ENCODE results near the gene CCSER2.
"Not testable (repeated sequence)": the region's sequence is repeated elsewhere in the genome, so short reads cannot be mapped to it uniquely, and the experiment has no call there.

CCSER2 gene

DNA sequence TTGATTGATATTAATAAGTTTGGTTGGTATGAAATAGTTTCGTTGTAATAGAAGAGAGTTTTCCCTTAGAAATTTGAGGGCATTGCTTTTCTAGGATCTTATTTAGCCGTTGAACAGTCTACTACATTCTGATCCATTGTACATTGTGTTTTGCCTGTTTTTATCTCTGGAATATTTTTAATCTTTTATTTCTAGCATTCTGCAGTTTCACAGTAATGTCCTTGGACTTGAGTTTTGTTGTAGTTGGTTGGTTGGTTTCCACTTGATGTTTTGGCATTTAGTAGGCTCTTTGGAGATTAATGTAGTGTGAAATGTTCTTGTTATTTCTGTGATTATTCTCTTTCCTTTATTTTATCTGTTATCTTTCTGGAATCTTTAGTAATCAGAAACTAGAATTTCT is 112.4 kb downstream of the CCSER2 start:
- no peak for DNase-seq (ENCODE audit: insufficient read length, low spot score)
- no peak for FAIRE-seq

DNA sequence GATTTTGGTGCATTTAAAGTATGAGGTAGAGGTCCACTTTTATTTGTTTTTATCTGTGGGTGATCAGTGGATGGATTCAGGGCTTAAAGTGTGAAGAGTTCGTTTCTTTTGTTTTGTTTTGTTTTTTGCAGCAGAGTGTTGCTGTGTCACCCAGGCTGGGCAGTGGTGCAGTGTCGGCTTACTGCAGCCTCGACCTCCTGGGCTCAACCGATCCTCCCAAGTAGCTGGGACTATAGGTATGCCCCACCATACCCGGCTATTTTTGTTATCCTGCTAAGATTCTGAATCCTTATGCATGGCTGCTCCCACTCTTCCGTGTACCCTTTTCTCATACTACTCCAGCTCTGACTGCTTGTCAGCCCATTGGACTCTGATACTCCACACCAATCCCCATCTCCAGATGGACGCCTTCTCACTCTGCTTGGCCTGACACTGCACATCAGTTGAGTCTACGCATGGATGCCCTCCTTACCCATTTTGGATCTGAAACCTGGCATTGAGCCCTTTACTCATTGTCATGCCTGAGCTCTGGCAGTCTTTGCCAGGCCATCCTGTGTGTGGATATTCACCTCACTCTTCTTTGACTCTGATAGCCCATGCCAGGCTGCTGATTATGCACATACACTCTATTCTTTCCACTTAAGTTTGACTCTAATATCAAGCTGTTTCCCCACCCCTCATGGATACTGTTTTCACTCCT is 119.5 kb downstream of the CCSER2 start:
- FAIRE-seq (no peak), DNase-seq (ENCODE audit: insufficient read length, low spot score) (no peak)

DNA sequence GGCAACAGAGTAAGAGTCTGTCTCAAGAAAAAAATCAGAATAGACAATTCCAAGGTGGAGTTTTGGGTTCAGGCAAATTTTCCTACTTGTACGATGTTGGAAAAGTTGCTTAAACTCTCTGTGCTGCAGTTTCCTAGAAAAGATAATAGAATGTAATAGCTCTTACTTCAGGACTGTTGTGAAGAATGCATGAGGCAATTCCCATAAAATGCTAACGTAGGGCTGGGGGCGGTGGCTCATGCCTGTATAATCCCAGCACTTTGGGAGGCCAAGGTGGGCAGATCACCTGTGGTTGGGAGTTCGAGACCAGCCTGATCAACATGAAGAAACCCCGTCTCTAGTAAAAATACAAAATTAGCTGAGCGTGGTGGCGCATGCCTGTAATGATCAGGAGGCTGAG is 121.0 kb downstream of the CCSER2 start:
- not testable (repeated sequence) for FAIRE-seq; DNase-seq (ENCODE audit: insufficient read length, low spot score)

DNA sequence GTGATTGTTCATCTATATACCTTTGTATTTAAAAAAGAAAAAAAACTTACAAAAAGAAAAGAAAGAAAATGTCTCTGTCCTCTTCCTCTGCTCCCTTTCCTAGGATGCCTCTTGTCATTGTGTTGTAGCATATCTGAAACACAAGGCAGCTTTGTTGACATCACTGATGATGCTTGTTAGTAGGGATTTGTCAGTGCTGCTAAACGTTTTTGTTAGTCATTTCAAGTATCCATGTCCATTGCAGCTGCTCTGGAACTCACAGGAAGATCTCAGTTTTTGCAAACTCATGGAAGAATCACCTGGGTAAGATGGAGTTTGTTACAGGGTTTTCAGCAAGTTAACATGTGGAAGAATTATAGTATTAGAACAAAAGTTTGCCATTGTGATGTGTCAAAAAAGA is 123.6 kb downstream of the CCSER2 start:
- FAIRE-seq (no peak), DNase-seq (ENCODE audit: insufficient read length, low spot score) (no peak)

DNA sequence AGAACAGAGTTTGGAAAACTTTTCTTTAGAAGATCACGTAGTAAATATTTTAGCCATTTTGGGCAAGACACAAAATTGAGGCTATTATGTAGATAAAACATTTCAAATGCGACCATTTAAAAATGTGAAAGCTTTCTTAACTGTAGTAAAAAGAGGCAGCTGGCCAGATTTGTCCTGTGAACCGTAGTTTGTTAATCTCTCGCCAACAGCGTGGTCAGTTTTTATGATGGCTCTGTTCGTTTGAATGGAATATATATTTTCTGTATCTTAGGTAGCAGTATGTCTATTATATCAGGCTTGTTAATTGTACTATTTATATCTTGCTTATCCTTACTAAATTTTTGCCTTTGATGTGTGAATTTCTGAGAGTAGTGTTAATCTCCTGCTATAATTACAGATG is 124.9 kb downstream of the CCSER2 start:
- DNase-seq (ENCODE audit: insufficient read length, low spot score) (no peak), FAIRE-seq (no peak)

DNA sequence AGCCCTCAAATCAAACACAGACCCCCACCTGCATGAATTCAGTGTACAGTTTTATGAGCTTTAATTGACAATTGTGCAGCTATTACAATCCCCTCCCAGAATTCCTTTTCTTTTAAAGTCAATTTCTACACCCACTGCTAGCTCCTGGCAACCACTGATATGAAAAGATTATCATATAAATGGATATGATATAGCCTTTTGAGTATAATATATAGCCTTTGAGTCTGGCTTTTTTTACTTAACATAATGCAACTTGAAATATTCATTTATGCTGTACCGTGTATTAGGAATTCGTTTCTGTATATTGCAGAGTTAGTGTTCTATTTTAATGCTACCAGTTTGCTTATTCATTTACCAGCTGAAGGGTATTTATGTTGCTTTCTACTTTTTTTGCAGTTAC is 127.7 kb downstream of the CCSER2 start:
- DNase-seq (ENCODE audit: insufficient read length, low spot score) (no peak), FAIRE-seq (no peak)

DNA sequence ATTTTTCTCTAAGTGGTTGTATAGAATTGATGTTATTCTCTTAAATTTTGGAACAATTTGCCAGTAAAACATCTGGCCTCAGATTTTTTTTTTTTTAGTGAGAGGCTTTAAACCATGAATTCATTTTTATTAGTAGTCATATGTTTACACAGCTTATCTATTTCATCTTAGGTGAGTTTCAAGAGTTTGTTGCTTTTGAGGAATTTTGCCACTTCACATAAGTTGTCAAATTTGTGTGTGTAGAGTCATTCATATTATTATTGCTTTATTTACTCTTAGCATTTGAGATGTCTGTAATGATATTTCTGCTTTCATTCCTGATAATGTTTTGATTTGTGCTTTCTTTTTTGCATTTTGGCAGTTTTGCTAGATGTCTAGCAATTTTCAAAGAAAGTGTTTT is 132.1 kb downstream of the CCSER2 start:
- no peak for FAIRE-seq

DNA sequence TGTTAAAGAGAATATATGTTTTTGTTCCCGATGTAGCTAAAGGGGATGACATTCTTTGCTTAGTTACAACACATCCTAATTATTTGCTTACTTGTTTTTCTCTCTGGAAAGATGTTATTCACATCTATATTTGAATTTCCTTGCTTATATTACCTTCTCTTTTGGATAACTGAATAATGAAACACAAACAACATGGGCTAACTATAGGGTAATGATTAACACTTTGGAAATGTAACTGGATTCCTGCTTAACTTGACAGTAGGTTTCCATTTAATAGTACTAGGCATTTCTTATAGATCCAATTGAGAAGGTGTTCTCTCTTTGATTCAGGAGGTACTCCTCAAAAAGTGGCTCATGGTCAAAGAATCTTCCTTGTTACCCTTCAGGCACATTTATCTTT is 141.1 kb downstream of the CCSER2 start:
- no peak for DNase-seq (ENCODE audit: insufficient read length, low spot score)
- FAIRE-seq = no peak

More for the DNA sequence above, 132.1 kb downstream of the CCSER2 start:
- DNase-seq (ENCODE audit: insufficient read length, low spot score) = no peak

DNA sequence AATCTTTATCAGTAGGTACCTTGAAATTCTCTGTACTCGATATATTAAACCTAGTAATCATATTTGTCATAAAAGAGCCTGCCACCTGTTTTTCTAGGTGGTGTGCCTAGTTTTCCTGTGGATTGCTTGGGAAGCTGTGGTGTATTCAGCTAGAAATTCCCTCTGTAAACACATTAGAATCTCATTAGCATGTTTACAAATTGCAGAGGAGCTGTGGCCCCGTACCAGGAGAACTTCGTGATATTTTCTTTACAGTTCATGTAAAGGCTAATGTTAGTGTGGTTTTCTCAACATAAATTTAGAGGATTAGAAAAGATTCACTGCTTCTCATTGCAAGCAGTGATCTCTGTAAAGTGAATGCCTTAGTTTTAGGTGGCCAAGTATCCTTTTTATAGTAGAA is 144.7 kb downstream of the CCSER2 start:
- DNase-seq (ENCODE audit: insufficient read length, low spot score) (no peak), FAIRE-seq (no peak)

DNA sequence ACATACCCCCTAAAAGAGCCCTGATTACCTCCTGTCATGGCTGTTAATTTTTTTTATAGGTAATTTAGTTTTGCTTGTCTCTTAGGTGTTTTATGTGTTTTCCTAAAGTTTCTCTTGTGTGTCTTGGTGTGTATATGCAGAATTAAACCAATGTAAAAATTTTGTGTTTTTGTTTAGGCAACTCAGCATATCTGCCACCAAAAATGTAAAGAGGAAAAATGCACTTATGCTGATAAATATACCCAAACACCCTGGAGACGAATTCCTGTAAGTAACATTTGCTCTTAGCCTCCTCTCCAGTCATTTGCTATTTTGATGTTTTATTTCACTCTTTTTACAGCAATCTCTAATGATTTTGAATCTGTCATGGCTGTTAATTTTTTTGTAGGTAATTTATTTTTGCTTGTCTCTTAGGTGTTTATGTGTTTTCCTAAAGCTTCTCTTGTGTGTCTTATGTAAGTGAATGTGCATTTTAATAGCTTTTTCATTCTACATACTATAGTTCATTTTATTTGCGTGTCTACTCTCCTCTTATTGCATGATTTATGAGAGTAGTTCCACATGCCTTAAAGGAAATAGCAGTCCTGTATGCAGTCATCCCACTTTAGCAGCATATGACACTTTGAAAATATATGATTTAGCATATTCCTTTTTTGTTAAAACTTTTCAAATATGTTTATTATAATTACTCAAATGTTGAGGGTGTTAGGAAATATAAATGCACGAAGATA is 149.2 kb downstream of the CCSER2 start:
- DNase-seq (ENCODE audit: insufficient read length, low spot score) (no peak), FAIRE-seq (no peak)

DNA sequence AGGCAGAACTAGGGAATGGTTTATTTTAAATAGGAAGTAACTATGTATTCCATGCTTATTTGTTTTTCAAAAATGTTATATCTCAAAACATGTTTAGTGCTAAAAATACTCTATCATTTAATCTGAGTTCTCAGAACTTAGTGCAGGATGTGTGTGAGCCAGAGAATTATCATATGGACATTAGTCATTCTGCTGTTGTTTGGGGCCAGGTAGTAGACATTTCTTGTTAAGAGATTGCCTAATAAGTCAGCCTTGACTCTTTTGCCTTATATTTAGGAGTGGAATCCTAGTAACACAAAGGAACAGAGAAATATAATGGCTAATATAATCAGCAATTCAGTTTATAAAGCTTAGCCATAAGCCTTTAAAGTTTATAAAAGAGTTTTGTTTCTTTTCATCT is 149.8 kb downstream of the CCSER2 start:
- FAIRE-seq = no peak
- no peak for DNase-seq (ENCODE audit: insufficient read length, low spot score)

DNA sequence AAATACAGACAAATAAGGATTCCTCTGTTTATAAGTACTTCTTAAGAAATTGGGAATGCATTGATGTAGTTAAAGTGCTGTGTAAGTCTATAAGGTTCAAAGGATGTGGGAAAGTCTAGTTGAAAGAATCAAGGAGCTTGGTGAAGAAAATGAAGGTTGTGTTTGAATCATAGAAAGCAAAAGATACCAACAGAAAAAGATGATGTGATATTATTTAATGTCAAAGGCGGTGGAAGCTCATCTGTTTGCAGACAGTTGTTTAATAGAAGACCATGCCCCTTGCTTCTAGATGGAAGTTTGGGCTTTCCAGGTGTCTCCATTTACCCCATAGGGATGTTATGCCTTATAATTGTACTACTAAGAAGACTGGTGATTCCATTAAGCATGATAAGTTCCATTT is 150.3 kb downstream of the CCSER2 start:
- no peak for FAIRE-seq
- no peak for DNase-seq (ENCODE audit: insufficient read length, low spot score)

DNA sequence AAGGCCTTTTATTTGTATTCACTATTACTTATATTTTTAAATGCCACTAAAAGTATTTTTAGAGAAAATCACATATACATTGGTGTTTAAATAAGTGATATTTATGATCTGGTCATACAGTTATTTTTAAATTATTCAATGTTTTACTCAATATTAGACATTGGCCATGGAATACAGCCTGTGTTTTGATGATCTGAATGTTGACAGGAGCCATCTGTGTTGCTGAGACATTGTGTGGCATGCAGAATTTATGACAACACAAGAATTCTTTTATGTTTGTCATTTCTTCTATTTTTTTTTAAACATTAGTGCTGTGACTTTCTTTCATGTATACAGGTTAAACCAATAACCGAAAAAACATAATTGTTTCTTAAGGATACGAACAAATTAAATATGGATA is 156.2 kb downstream of the CCSER2 start:
- DNase-seq (ENCODE audit: insufficient read length, low spot score) = no peak

DNA sequence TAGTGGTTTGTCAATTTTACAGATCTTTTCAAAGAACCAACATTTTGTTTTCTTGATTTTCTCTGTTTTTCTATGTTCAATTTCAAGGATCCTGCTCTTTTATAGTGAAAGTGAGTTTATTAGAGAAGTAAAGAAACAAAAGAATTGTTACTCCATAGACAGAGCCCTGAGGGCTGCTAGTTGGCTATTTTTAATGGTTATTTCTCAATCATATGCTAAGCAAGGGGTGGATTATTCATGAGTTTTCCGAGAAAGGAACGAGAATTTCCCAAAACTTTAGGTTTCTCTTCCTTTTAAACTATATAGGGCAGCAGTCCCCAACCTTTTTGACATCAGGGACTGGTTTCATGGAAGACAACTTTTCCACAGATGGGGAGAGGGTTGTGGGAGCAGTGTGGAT is 165.0 kb downstream of the CCSER2 start:
- FAIRE-seq = no peak

More for the DNA sequence above, 156.2 kb downstream of the CCSER2 start:
- no peak for FAIRE-seq

DNA sequence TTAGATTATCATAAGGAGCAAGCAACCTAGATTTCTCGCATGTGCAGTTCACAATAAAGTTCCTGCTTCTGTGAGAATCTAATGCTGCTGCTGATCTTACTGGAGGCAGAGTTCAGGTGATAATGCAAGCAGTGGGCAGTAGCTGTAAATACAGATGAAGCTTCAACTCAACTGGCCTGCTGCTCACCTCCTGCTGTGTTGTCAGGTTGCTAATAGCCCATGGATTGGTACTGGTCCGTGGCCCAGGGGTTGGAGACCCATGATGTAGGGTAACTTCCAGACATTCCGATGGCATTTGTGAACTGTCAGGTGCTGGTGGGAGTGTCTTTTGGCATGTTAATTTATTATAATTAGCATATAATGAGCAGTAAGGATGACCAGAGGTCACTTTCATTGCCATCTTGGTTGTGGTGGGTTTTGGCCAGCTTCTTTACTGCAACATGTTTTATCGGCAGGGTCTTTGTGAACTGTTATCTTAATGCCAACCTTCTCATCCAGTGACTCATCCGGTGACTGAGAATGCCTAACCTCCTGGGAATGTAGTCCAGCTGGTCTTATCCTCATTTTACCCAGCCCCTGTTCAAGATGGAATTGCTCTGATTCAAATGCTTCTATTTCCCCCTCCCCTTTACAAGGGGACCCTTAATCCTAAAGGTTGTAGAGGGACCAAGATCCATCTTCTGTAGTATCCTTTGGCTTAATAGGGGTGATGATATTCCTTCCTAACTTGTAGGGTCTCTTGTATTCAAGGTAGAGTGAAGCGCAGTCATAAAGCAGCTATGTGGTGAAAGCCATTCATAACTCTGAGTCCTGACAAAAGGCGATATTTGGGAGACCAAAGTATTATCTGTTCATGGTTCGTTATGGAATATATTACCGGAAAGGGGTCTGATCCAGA is 165.8 kb downstream of the CCSER2 start:
- FAIRE-seq (no peak), DNase-seq (ENCODE audit: insufficient read length, low spot score) (no peak)

More for the DNA sequence above, 165.0 kb downstream of the CCSER2 start:
- DNase-seq (ENCODE audit: insufficient read length, low spot score) = no peak

DNA sequence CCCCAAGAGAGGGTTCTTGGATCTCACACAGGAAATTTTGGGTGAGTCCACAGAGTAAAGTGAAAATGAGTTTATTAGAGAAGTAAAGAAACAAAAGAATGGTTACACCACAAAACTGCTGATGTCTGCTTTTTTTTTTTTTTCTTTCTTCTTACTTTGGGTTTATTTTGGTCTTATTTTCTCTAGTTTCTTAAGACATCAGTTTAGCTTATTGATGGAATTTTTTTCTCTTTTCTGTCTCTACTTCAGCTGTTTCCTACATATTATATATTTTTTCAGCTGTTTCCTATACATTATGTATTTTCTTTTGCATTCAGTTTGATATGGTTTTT is 166.4 kb downstream of the CCSER2 start:
- no peak for FAIRE-seq
- DNase-seq (ENCODE audit: insufficient read length, low spot score) = no peak

DNA sequence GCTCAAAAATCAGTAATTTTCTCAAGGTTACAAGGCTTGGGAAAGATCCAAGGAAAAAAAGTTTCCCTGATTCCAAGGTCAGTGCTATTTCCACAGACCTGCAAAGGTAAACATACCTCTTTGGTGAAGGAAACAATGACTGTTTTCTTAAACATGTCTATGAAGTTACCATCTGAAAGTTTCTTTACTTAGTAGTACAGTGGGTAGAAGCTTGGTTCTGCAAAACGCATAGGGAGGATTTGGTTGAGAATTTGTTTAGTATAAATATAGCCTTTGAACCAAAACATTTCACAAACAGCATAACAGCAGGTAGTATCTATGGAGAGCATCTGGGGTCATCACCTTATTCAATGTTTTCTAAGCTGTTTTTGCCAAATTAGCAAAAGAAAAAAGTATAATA is 169.6 kb downstream of the CCSER2 start:
- no peak for FAIRE-seq

DNA sequence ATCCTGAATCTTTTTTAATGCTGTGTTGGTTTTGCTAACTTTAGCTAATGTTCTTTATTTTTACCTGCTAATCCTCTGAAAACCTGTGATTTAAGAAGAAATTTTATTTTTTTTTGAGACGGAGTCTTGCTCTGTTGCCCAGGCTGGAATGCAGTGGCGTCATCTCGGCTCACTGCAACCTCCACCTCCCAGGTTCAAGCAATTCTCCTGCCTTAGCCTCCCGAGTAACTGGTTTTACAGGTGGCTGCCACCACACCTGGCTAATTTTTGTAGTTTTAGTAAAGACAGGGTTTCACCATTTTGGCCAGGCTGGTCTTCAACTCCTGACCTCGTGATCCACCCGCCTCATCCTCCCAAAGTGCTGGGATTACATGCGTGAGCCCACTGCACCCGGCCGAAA is 170.7 kb downstream of the CCSER2 start:
- not testable (repeated sequence) for FAIRE-seq; DNase-seq (ENCODE audit: insufficient read length, low spot score)

More for the DNA sequence above, 169.6 kb downstream of the CCSER2 start:
- DNase-seq (ENCODE audit: insufficient read length, low spot score) = no peak

DNA sequence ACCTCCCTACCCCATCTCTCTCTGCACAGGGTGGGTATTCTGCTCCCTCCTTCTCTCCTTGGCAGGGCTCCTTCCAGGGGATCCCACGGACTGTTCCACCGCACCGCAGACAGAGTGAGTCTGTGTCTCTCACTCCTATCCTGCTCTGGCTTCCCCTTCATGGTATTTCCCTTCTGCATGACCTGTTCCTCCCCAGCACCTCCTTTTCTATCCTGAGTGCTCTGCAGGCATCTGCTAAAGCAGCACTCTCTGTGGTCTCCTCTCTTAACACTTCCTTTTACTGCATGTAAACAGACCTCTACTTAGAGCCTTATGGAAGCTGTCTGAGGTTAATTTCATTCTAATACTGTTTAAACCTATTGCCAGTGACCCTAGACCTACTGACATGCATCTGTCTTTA is 171.5 kb downstream of the CCSER2 start:
- FAIRE-seq (no peak), DNase-seq (ENCODE audit: insufficient read length, low spot score) (no peak)

DNA sequence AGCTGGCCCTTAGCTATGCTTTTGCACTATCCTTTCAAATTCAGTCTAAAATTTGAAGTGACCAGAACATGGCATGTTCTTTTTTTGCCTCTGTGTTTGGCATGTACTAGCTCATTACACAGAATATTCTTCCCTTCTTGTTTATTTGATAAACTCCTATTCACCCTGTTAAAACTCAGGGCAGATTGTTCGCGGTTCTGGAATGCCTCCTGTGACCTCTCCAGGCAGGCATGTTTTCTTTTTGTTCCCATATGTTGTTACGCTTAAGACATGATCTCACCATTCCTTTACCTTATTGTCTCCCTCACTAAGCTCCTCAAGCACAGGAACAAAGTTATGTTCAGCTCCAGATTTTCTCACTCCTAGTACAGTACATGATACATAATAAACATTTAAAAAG is 181.7 kb downstream of the CCSER2 start:
- DNase-seq (ENCODE audit: insufficient read length, low spot score) (no peak), FAIRE-seq (no peak)

DNA sequence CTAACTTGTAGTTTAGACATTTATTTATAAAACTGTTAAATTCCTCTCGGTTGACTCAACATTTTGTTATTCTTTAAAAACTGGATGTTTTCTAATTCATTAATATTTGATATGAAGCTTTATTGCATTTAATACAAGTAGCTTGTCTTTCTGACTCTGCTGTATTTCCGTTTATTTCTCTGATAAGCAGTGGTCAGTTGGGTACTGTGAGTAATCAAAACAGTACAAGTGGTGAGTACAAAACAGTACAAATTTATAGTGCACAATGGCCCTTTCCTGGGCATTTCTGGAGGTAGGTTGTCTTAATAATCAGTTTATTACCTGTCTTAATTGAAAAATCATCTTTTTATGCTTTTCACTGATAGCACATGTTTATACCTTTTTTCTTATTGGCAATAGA is 182.7 kb downstream of the CCSER2 start:
- FAIRE-seq (no peak), DNase-seq (ENCODE audit: insufficient read length, low spot score) (no peak)
